Ovary (tissue), 3 donors: ENCODE measurements around the gene GBF1.

Experiments
- POLR2A ChIP-seq: fragments of 450-650 bp; IDR thresholded peaks from one replicate; pipeline ENCODE4 v1.6.1; 2017; ENCODE audit warnings: antibody characterized with exemption, mild to moderate bottlenecking, moderate library complexity
- TF ChIP-seq, protein P1 (sequence below), 3 donors: fragments of 450-650 bp in 2 of 3; fragments of 200-600 bp in 1 of 3; IDR thresholded peaks; one replicate each; pipeline versions ENCODE4 v1.5.1 to v1.8.0; 2016 to 2022; ENCODE audit warnings: antibody characterized with exemption in 3 of 3, mild to moderate bottlenecking in 1 of 3
- donor health status: DM: no; HTN: no; CAD: no.

DNA sequence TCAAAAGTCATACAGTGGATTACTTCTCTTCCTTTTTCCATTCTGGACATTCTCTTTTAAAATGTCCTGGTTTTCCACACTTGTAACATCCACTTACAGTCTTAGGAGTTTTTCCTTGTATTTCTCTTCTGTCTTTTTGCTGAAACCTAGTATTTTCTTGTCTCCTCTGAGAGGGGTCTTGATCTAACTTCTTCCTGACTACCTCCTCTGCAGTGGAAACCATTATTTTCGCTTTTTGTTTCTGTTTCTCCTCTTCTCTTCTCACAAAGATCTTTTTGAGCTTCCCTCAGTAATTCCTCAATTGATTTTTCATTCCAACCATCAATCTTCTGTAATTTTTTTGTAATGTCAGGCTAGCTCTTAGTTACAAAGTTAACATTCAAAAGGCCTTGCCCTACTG lies 42.9 kb upstream of the GBF1 start:
- TF ChIP-seq POLR2A = no peak
- TF ChIP-seq, protein P1, sequence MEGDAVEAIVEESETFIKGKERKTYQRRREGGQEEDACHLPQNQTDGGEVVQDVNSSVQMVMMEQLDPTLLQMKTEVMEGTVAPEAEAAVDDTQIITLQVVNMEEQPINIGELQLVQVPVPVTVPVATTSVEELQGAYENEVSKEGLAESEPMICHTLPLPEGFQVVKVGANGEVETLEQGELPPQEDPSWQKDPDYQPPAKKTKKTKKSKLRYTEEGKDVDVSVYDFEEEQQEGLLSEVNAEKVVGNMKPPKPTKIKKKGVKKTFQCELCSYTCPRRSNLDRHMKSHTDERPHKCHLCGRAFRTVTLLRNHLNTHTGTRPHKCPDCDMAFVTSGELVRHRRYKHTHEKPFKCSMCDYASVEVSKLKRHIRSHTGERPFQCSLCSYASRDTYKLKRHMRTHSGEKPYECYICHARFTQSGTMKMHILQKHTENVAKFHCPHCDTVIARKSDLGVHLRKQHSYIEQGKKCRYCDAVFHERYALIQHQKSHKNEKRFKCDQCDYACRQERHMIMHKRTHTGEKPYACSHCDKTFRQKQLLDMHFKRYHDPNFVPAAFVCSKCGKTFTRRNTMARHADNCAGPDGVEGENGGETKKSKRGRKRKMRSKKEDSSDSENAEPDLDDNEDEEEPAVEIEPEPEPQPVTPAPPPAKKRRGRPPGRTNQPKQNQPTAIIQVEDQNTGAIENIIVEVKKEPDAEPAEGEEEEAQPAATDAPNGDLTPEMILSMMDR (IDR thresholded peaks at IDR 0.05) = no peak
